Endothelial cell of umbilical vein (primary cell): ENCODE results near the gene MRPS12.

Source experiments
- CTCF ChIP-seq, 2 donors: IDR thresholded peaks; 1 replicate in 1 of 2; 2 replicates in 1 of 2; pipeline ENCODE4 v1.5.1; 2011; ENCODE audit warnings: low read length in 2 of 2, mild to moderate bottlenecking in 2 of 2, moderate library complexity in 2 of 2, control low read depth in 1 of 2, inconsistent platforms in 1 of 2, low read depth in 1 of 2; ENCODE audit not compliant: insufficient read depth in 1 of 2; ENCODE audit errors: extremely low read depth in 1 of 2
- MAX ChIP-seq: IDR thresholded peaks from 2 replicates; pipeline ENCODE4 v1.6.1; 2011; ENCODE audit not compliant: insufficient read depth, insufficient read length

- TF ChIP-seq MAX (no peak), CTCF (IDR thresholded peaks at IDR 0.05; ENCODE audit: extremely low read depth in 1 of 2, insufficient read depth in 1 of 2, low read depth in 1 of 2, low read length in 2 of 2) (no peak)
Observed at GRCh38 chr19:38918526-38918925, 12.2 kb upstream of the MRPS12 start.
